Measurements from ENCODE around the gene SNTA1. TPM values are rescaled to one million over a fixed set of nuclear protein-coding genes. Genes with fewer than 3 reads are reported as not detected.

The SNTA1 gene
- total and polyA plus RNA-seq, 2 of the 13 experiments (the other 11 are each of a cell fraction or from before 2014, with no cell fraction given): 16.4 to 18.3 TPM

DNA sequence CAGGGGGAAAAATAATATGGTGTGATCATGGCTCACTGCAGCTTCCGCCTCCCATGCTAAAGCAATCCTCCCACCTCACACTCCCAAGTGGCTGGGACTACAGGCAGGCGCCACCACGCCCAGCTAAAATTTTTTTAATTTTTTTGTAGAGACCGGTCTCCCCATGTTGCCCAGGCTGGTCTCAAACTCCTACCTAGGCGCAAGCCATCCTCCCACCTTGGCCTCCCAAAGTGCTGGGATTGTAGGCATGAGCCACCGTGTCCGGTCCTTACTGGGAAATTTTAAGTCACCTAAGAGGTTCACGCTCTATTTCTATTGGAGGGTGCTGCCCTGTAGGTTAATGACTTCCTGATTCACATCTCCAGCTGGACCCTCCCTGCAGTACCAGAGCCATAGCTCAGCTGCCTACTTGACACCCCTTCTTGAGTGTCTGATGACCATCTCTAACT, 41.6 kb downstream of the SNTA1 start (continued):
- TF ChIP-seq TBP (CRISPR knock-in tag; IDR thresholded peaks at IDR 0.05) (no peak), ZNF234 (CRISPR knock-in tag; conservative IDR thresholded peaks at IDR 0.05) (no peak), ZNF775 (CRISPR knock-in tag; IDR thresholded peaks at IDR 0.05; ENCODE audit: borderline replicate concordance) (no peak), ZNF20 (CRISPR knock-in tag; IDR thresholded peaks at IDR 0.05) (no peak), ZNF773 (CRISPR knock-in tag; IDR thresholded peaks at IDR 0.05; ENCODE audit: borderline replicate concordance) (no peak), E2F1 (CRISPR knock-in tag; IDR thresholded peaks at IDR 0.05) (peak; percentile 38), CREM (IDR thresholded peaks at IDR 0.05) (no peak), CREM (CRISPR knock-in tag; IDR thresholded peaks at IDR 0.05) (no peak), RELA (CRISPR knock-in tag; IDR thresholded peaks at IDR 0.05) (no peak), ZNF180 (CRISPR knock-in tag; IDR thresholded peaks at IDR 0.05; ENCODE audit: borderline replicate concordance, low read depth) (0 out of 2 replicates have a peak, but pooled peaks have one; percentile 39), DNMT1 (CRISPR knock-in tag; IDR thresholded peaks at IDR 0.05) (no peak), ZBTB7B (CRISPR knock-in tag; IDR thresholded peaks at IDR 0.05) (no peak), ZNF264 (CRISPR knock-in tag; IDR thresholded peaks at IDR 0.05) (no peak), FIP1L1 (IDR thresholded peaks at IDR 0.05; ENCODE audit: borderline replicate concordance, insufficient read depth, low read depth, low read length) (no peak), NR2F2 (IDR thresholded peaks at IDR 0.05; ENCODE audit: borderline replicate concordance, low read depth) (no peak), ZNF280B (CRISPR knock-in tag; IDR thresholded peaks at IDR 0.05; ENCODE audit: borderline replicate concordance) (no peak), ATM (IDR thresholded peaks at IDR 0.05; ENCODE audit: borderline replicate concordance) (no peak), IKZF4 (CRISPR knock-in tag; IDR thresholded peaks at IDR 0.05; ENCODE audit: borderline replicate concordance, low read depth, not compliant biosample characterization) (no peak), ZNF337 (CRISPR knock-in tag; IDR thresholded peaks at IDR 0.05; ENCODE audit: borderline replicate concordance, low read depth) (no peak), ZNF501 (CRISPR knock-in tag; IDR thresholded peaks at IDR 0.05) (no peak), ASH2L (IDR thresholded peaks at IDR 0.05; ENCODE audit: insufficient read length, low read depth, low read length) (no peak), RCOR2 (CRISPR knock-in tag; IDR thresholded peaks at IDR 0.05) (no peak), SAP130 (CRISPR knock-in tag; IDR thresholded peaks at IDR 0.05; ENCODE audit: low read depth) (no peak), TBX2 (CRISPR knock-in tag; IDR thresholded peaks at IDR 0.05; ENCODE audit: borderline replicate concordance) (no peak), FOXO1 (CRISPR knock-in tag; IDR thresholded peaks at IDR 0.05) (peak; percentile 30; the same call in 1 of the 2 replicates), CHCHD3 (CRISPR knock-in tag; IDR thresholded peaks at IDR 0.05) (no peak)
- TF ChIP-seq, protein P1, sequence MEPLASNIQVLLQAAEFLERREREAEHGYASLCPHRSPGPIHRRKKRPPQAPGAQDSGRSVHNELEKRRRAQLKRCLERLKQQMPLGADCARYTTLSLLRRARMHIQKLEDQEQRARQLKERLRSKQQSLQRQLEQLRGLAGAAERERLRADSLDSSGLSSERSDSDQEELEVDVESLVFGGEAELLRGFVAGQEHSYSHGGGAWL (CRISPR knock-in tag; IDR thresholded peaks at IDR 0.05): no peak
